Endothelial cell of umbilical vein (primary cell): ENCODE data around the gene STARD5. TPM values are rescaled to one million over a fixed set of nuclear protein-coding genes. Genes with fewer than 3 reads are reported as not detected.

Experiments used
- BruUV-seq: library from RNA; stranded (reverse); fragments of 400-500 nt; replicated peaks from 2 replicates; lab custom pipeline; 2021; lab: Mats Ljungman, UMichigan
- CTCF ChIA-PET: fragments of 300-600, 350-600 bp; sonication (Branson Sonifier 250); formaldehyde crosslinking; loops from one replicate; lab custom pipeline; 2021; ENCODE audit warnings: antibody characterized with exemption, inconsistent platforms; lab: Charles Lee
- POLR2A ChIA-PET: fragments of 300-600, 350-600 bp; sonication (Branson Sonifier 250); formaldehyde crosslinking; loops from one replicate; lab custom pipeline; 2021; ENCODE audit warnings: antibody characterized with exemption, inconsistent platforms; lab: Charles Lee
- DNase-seq: peaks from one replicate; pipeline ENCODE4 v3.0.0-alpha.2; 2011; ENCODE audit warnings: low read depth, low spot score
- FAIRE-seq: peaks from 2 replicates; lab custom pipeline; 2011; peaks lifted over from hg19 to GRCh38; lab: Jason Lieb, UNC
- H2AFZ ChIP-seq: 2 replicates; pipeline ENCODE4 v1.6.0; 2012; ENCODE audit warnings: low read depth, low read length, control low read depth, inconsistent platforms
- H3K27ac ChIP-seq: 2 replicates; pipeline ENCODE4 v1.5.1; 2011; ENCODE audit warnings: low read depth, mild to moderate bottlenecking, control low read depth, low read length, moderate library complexity; ENCODE audit not compliant: insufficient read depth
- H3K27me3 ChIP-seq, 2 experiments: 2 replicates each; pipeline versions ENCODE4 v1.6.0 to v1.6.1; 2011; ENCODE audit warnings: low read length in 2 of 2, mixed read lengths in 1 of 2; ENCODE audit not compliant: control insufficient read depth in 2 of 2, insufficient read depth in 2 of 2
- H3K36me3 ChIP-seq, 2 experiments: 2 replicates in 1 of 2; 3 replicates in 1 of 2; pipeline ENCODE4 v1.5.1; 2011; ENCODE audit warnings: low read length in 2 of 2, mild to moderate bottlenecking in 1 of 2, moderate library complexity in 1 of 2; ENCODE audit not compliant: control insufficient read depth in 2 of 2, insufficient read depth in 2 of 2; ENCODE audit errors: extremely low read depth in 1 of 2
- H3K4me1 ChIP-seq: 3 replicates; pipeline ENCODE4 v1.5.1; 2011; ENCODE audit warnings: mild to moderate bottlenecking, low read length; ENCODE audit not compliant: control insufficient read depth, insufficient read depth; ENCODE audit errors: extremely low read depth
- H3K4me2 ChIP-seq: 2 replicates; pipeline ENCODE4 v1.6.1; 2011; ENCODE audit warnings: low read length, control low read depth, mixed read lengths; ENCODE audit not compliant: insufficient read depth
- H3K4me3 ChIP-seq, 3 experiments: fragments of 200-600 bp in 1 of 3; sonication (generic), shearing (Covaris generic) in 1 of 3; replicated peaks in 1 of 3; 2 replicates each; pipeline ENCODE4 v1.5.1; 2011 to 2016; ENCODE audit warnings: control low read depth in 3 of 3, low read length in 3 of 3, mild to moderate bottlenecking in 2 of 3, inconsistent platforms in 1 of 3, low read depth in 1 of 3, moderate library complexity in 1 of 3; ENCODE audit not compliant: insufficient read depth in 1 of 3
- H3K79me2 ChIP-seq: 2 replicates; pipeline ENCODE4 v1.6.0; 2012; ENCODE audit warnings: low read length, inconsistent platforms; ENCODE audit not compliant: control insufficient read depth, insufficient read depth
- H3K9ac ChIP-seq: replicated peaks from 2 replicates; pipeline ENCODE3; 2011; ENCODE audit warnings: low read length, control low read depth; ENCODE audit not compliant: insufficient read depth; ENCODE audit errors: extremely low read depth
- H3K9me1 ChIP-seq: replicated peaks from 3 replicates; pipeline ENCODE4 v1.6.0; 2011; ENCODE audit warnings: mild to moderate bottlenecking, low read length; ENCODE audit not compliant: control insufficient read depth, insufficient read depth; ENCODE audit errors: extremely low read depth
- H3K9me3 ChIP-seq: replicated peaks from 2 replicates; pipeline ENCODE4 v1.5.1; 2012; ENCODE audit warnings: low read length, inconsistent platforms; ENCODE audit not compliant: control insufficient read depth, insufficient read depth
- H4K20me1 ChIP-seq: replicated peaks from 2 replicates; pipeline ENCODE3; 2011; ENCODE audit warnings: mild to moderate bottlenecking, low read length; ENCODE audit not compliant: control insufficient read depth, insufficient read depth; ENCODE audit errors: extremely low read depth
- CTCF ChIP-seq, 2 donors: IDR thresholded peaks; 1 replicate in 1 of 2; 2 replicates in 1 of 2; pipeline ENCODE4 v1.5.1; 2011; ENCODE audit warnings: low read length in 2 of 2, mild to moderate bottlenecking in 2 of 2, moderate library complexity in 2 of 2, control low read depth in 1 of 2, inconsistent platforms in 1 of 2, low read depth in 1 of 2; ENCODE audit not compliant: insufficient read depth in 1 of 2; ENCODE audit errors: extremely low read depth in 1 of 2
- EZH2 ChIP-seq: IDR thresholded peaks from 2 replicates; pipeline ENCODE4 v1.6.1; 2012; ENCODE audit warnings: borderline replicate concordance, low read depth, mild to moderate bottlenecking, moderate library complexity, low read length, inconsistent platforms; ENCODE audit not compliant: severe bottlenecking
- FOS ChIP-seq: IDR thresholded peaks from 2 replicates; pipeline ENCODE4 v1.6.1; 2011; ENCODE audit warnings: mild to moderate bottlenecking, low read length, moderate library complexity, borderline replicate concordance; ENCODE audit not compliant: insufficient read depth
- GATA2 ChIP-seq: IDR thresholded peaks from 2 replicates; pipeline ENCODE4 v1.7.0; 2011; ENCODE audit warnings: low read depth, mild to moderate bottlenecking, moderate library complexity, mixed read lengths, low read length; ENCODE audit not compliant: insufficient read length, insufficient read depth
- JUN ChIP-seq: IDR thresholded peaks from 2 replicates; pipeline ENCODE4 v1.6.1; 2011; ENCODE audit warnings: borderline replicate concordance, low read depth; ENCODE audit not compliant: insufficient read length, insufficient read depth
- MAX ChIP-seq: IDR thresholded peaks from 2 replicates; pipeline ENCODE4 v1.6.1; 2011; ENCODE audit not compliant: insufficient read depth, insufficient read length
- MYC ChIP-seq: IDR thresholded peaks from one replicate; pipeline ENCODE4 v1.6.1; 2011; ENCODE audit warnings: mild to moderate bottlenecking, low read depth, low read length
- POLR2A ChIP-seq: IDR thresholded peaks from 2 replicates; pipeline ENCODE4 v1.6.1; 2012; ENCODE audit warnings: low read depth, mild to moderate bottlenecking, control low read depth, low read length
- POLR2AphosphoS5 ChIP-seq: IDR thresholded peaks from 2 replicates; pipeline ENCODE4 v1.6.1; 2012; ENCODE audit warnings: low read depth, mild to moderate bottlenecking, control low read depth, low read length, moderate library complexity; ENCODE audit not compliant: insufficient read depth
- dilution Hi-C: fragments of 300-500 bp; cut with MboI; formaldehyde crosslinking; loops from one replicate; pipeline ENCODE4 v1.15.0; 2019; ENCODE audit warnings: low sequenced_read_pairs; ENCODE audit not compliant: extremely low pct_ligation_motif_present
- intact Hi-C: fragments of 100-400 bp; cut with micrococcal nuclease; formaldehyde crosslinking; loops from one replicate; pipeline ENCODE4 v1.10.0; 2022
- polyA plus RNA-seq, 4 experiments: library from polyadenylated mRNA; depleted of rRNA in 3 of 4; stranded (reverse) in 3 of 4; unstranded in 1 of 4; fragments of >200 nt; gene quantifications; 2 replicates each; pipeline versions ENCODE4 v1.2.1 to v1.2.3, GENCODE V29; 2011 to 2012; ENCODE audit warnings: missing spikeins in 1 of 4
- total RNA-seq: library from RNA; stranded (reverse); gene quantifications from 2 replicates; pipeline ENCODE4 v1.2.3, GENCODE V29; 2021

The STARD5 gene
- total and polyA plus RNA-seq, 2 donors (not counting 3 experiments of a cell fraction or from before 2014, with no cell fraction given) = 2.2 to 3.0 TPM

GRCh38 chr15:81301385-81301784, 22.6 kb downstream of the STARD5 start:
- no peak for DNase-seq
- Histone ChIP-seq H2AFZ (no peak overlapping the region), H4K20me1 (no peaks in the 10 kb centered on the region), H3K4me1 (peaks cover 5% of the 10 kb centered on the region), H3K27ac (no peak overlapping the region), H3K9me3 (no peaks in the 10 kb centered on the region), H3K9ac (no peak overlapping the region), H3K9me1 (no peaks in the 10 kb centered on the region), H3K79me2 (no peaks in the 10 kb centered on the region), H3K36me3 (no peaks in the 10 kb centered on the region), H3K4me2 (no peak overlapping the region), H3K4me3 (no peak overlapping the region), H3K27me3 (no peaks in the 10 kb centered on the region)
- TF ChIP-seq POLR2AphosphoS5 = no peak
- TF ChIP-seq CTCF (IDR thresholded peaks at IDR 0.05; ENCODE audit: extremely low read depth in 1 of 2, insufficient read depth in 1 of 2, low read depth in 1 of 2, low read length in 2 of 2) = no peak
- no peak for TF ChIP-seq JUN
- TF ChIP-seq MAX = no peak
- no peak for TF ChIP-seq EZH2
- TF ChIP-seq POLR2A = no peak
- no peak for TF ChIP-seq MYC
- no peak for TF ChIP-seq GATA2
- TF ChIP-seq FOS = no peak
- BruUV-seq = no TSS peak
- dilution Hi-C loops = no loop called here
- POLR2A ChIA-PET = no interaction called here
- CTCF ChIA-PET = interaction anchor here (0.8 kb wide), 1 partner anchor 26 kb away, joined by 3 read pairs; no protein-coding TSS in a partner anchor
- no peak for FAIRE-seq
- intact Hi-C loops = no loop called here
